ENCODE data around the gene GLRX.

Gene GLRX

GRCh38 chr5:95773335-95774059 is 49.0 kb downstream of the GLRX start:
- no peak for DNase-seq

- DNase-seq = no peak
These were observed 50.6 kb downstream of the GLRX start for GRCh38 chr5:95771892-95772291.

GRCh38 chr5:95770830-95771708 is 51.5 kb downstream of the GLRX start:
- DNase-seq = no peak

- DNase-seq = no peak
These were observed 53.8 kb downstream of the GLRX start for GRCh38 chr5:95768731-95769130.

- no peak for DNase-seq
These were observed 58.6 kb downstream of the GLRX start for GRCh38 chr5:95763941-95764340.
